AG09309 (cell line): Measurements from ENCODE around the gene DGLUCY.

Experiments used
- DNase-seq: peaks from one replicate; pipeline ENCODE4 v3.0.0-alpha.2; 2010; ENCODE audit warnings: low read depth
- H3K4me3 ChIP-seq: 2 replicates; pipeline ENCODE4 v1.5.1; 2011; ENCODE audit warnings: mild to moderate bottlenecking, low read depth, low read length, moderate library complexity; ENCODE audit not compliant: control insufficient read depth
- TF ChIP-seq, protein P1 (sequence below): IDR thresholded peaks from 2 replicates; pipeline ENCODE4 v1.5.1; 2011; ENCODE audit warnings: mild to moderate bottlenecking, low read depth, low read length, inconsistent platforms; ENCODE audit not compliant: insufficient read depth, control insufficient read depth; ENCODE audit errors: missing control alignments

The DGLUCY gene

GRCh38 chr14:91214306-91214705 is 100.4 kb downstream of the DGLUCY start:
- TF ChIP-seq, protein P1, sequence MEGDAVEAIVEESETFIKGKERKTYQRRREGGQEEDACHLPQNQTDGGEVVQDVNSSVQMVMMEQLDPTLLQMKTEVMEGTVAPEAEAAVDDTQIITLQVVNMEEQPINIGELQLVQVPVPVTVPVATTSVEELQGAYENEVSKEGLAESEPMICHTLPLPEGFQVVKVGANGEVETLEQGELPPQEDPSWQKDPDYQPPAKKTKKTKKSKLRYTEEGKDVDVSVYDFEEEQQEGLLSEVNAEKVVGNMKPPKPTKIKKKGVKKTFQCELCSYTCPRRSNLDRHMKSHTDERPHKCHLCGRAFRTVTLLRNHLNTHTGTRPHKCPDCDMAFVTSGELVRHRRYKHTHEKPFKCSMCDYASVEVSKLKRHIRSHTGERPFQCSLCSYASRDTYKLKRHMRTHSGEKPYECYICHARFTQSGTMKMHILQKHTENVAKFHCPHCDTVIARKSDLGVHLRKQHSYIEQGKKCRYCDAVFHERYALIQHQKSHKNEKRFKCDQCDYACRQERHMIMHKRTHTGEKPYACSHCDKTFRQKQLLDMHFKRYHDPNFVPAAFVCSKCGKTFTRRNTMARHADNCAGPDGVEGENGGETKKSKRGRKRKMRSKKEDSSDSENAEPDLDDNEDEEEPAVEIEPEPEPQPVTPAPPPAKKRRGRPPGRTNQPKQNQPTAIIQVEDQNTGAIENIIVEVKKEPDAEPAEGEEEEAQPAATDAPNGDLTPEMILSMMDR = no peak
- H3K4me3 ChIP-seq = no peak overlapping the region
- no peak for DNase-seq

- no peak overlapping the region for H3K4me3 ChIP-seq
- no peak for DNase-seq
- TF ChIP-seq, protein P1 = no peak
Observed at GRCh38 chr14:91215381-91215780, 101.5 kb downstream of the DGLUCY start.

GRCh38 chr14:91216731-91217226 is 102.9 kb downstream of the DGLUCY start:
- no peak overlapping the region for H3K4me3 ChIP-seq
- TF ChIP-seq, protein P1 = no peak
- DNase-seq = no peak

DNA sequence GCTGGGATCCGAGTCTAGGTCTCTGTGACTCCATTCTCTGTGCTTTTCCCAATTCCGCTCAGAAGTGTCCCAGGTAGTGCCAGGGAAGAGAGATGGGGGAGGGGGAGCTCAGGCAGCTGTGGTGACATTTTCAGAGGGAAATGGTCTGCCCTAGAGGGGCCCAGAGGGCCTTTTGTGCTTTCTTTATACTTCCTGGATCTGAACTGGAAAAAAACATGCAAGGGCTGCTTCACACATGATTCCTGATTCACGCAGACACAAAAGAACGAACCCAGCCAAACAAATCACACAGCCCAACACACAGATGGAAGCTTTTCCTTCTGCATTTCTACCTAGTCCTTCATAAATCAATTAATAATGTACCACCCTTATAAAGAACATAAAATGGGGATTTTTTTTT is 104.1 kb downstream of the DGLUCY start:
- H3K4me3 ChIP-seq = no peak overlapping the region
- no peak for DNase-seq
- TF ChIP-seq, protein P1 = no peak

DNA sequence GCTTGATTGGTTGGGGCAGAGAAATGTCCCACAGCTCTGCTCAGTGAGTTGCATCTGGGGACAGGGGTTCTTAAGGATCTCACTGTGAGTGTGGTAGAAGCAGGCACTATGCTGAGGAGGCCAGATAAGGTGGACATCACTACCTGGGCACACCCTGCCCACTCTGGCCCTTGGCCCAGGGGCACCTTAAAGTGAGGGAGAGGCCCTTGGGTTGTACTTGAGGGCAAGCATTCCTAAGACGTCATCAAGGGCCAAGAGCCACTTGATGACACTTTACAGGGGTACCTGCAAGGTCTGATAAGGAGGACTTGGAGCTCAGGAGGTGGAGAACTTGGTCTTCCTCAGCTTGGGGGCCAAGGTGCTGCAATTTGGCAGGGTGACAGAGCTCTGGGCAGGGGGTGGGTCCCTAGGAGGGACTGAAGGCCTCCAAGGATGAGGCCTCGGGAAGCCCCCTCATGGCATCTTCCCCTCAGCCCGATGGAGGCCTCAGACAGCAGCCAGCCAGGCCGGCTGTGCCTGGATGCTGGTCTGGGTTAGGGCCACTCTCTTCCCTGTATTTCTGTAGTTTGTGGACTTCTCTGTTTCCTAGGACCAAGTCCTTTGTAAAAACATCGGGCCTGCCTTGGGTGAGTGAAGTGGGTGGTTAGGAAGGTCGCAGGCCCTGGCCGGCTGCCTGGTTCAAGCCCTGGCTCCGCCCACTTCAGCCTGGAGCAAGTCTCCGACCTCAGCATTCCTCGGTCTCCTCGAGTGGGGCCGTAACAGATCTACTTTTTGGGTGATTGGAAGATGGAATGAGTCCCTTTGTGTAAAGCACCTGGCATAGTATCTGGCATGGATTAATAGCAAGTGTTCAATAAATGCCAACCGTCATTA is 105.9 kb downstream of the DGLUCY start:
- TF ChIP-seq, protein P1 = no peak
- no peak overlapping the region for H3K4me3 ChIP-seq
- no peak for DNase-seq

DNA sequence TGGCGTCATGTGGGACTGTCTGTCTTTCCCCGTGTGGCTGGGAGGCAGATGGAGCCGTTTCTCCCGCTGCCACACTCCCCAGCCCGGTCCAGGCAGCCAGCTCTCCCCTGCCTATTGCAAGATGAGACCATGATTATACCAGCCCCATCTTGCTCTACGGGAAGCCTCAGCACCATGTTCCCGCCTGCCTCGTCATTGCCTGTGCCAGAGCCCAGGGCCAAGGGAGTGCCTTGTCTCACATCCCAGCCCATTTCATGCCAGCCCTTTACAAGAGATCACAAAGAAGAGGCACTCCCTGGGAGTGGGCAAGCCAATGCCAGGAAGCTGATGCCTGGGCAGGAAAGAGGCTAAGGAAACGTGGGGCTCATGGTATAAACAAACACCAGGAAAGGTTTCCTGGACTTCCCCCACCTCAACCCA is 106.7 kb downstream of the DGLUCY start:
- no peak for DNase-seq
- TF ChIP-seq, protein P1 = no peak
- H3K4me3 ChIP-seq = no peak overlapping the region
